A549 (cell line): Measurements from ENCODE around the gene KRT8. TPM values are rescaled to one million over a fixed set of nuclear protein-coding genes. Genes with fewer than 3 reads are reported as not detected.

Experiments used
- ATAC-seq, 2 experiments: fragments of 200-7000 bp in 1 of 2; fragments of >200 bp in 1 of 2; cut with Nextera tagmentation in 1 of 2; cut with Tn5 transposase in 1 of 2; 3 replicates each; pipeline versions ENCODE4 v1.8.0 to v1.9.1; 2018 to 2020; ENCODE audit warnings: mild to moderate bottlenecking in 1 of 2, moderate library complexity in 1 of 2
- CTCF ChIA-PET: fragments of 300-600 bp; sonication (Branson Sonifier 250); formaldehyde crosslinking; extraction: SDS; loops from one replicate; lab custom pipeline; 2021; ENCODE audit warnings: antibody characterized with exemption, inconsistent platforms; lab: Yijun Ruan, JAX
- POLR2A ChIA-PET: fragments of 350-600 bp; formaldehyde crosslinking; extraction: SDS; loops from one replicate; lab custom pipeline; 2021; ENCODE audit warnings: antibody characterized with exemption, inconsistent platforms; lab: Yijun Ruan, JAX
- DNase-seq, 2 experiments: peaks; one replicate each; pipeline versions ENCODE4 v3.0.0 to v3.0.0-alpha.2; 2011 to 2016; ENCODE audit warnings: low read depth in 1 of 2, low spot score in 1 of 2
- FAIRE-seq: peaks from 2 replicates; lab custom pipeline; 2011; peaks lifted over from hg19 to GRCh38; lab: Jason Lieb, UNC
- H3K27ac ChIP-seq, 2 experiments: fragments of >200 bp; sonication (Bioruptor Twin); formaldehyde crosslinking; 3 replicates each; pipeline ENCODE4 v1.5.1; 2016 to 2017
- H3K4me1 ChIP-seq: fragments of >200 bp; sonication (Bioruptor Twin); formaldehyde crosslinking; 3 replicates; pipeline ENCODE4 v1.6.1; 2016
- H3K4me2 ChIP-seq: fragments of >200 bp; sonication (Bioruptor Twin); formaldehyde crosslinking; 3 replicates; pipeline ENCODE4 v1.6.1; 2016
- H3K4me3 ChIP-seq: fragments of >200 bp; sonication (Bioruptor Twin); formaldehyde crosslinking; 3 replicates; pipeline ENCODE4 v1.5.1; 2016
- H3K9me3 ChIP-seq: fragments of >200 bp; sonication (Bioruptor Twin); formaldehyde crosslinking; 3 replicates; pipeline ENCODE4 v1.6.1; 2016
- ATOH8 ChIP-seq: fragments of 250-450 bp; sonication (Bioruptor Pico); IDR thresholded peaks from 2 replicates; pipeline ENCODE4 v1.5.0; 2020; ENCODE audit warnings: low read depth, mild to moderate bottlenecking, moderate library complexity
- BHLHE40 ChIP-seq: IDR thresholded peaks from 2 replicates; pipeline ENCODE4 v1.6.1; 2012; ENCODE audit warnings: low read depth, low read length, inconsistent platforms
- CBX2 ChIP-seq: fragments of 200-600 bp; sonication (generic); IDR thresholded peaks from 2 replicates; pipeline ENCODE4 v1.6.1; 2016; ENCODE audit warnings: low read depth, mild to moderate bottlenecking, borderline replicate concordance
- CBX8 ChIP-seq: fragments of 200-600 bp; sonication (generic); IDR thresholded peaks from 2 replicates; pipeline ENCODE4 v1.6.1; 2016
- CEBPB ChIP-seq, 2 experiments: fragments of >200 bp in 1 of 2; sonication (Bioruptor Twin) in 1 of 2; formaldehyde crosslinking in 1 of 2; IDR thresholded peaks; 2 replicates each; pipeline ENCODE4 v1.6.1; 2012 to 2016
- CHD4 ChIP-seq: fragments of 200-600 bp; sonication (generic); IDR thresholded peaks from 2 replicates; pipeline ENCODE4 v1.6.1; 2016; ENCODE audit warnings: antibody characterized with exemption, mild to moderate bottlenecking, borderline replicate concordance
- CTCF ChIP-seq: fragments of >200 bp; sonication (Bioruptor Twin); formaldehyde crosslinking; IDR thresholded peaks from 3 replicates; pipeline ENCODE4 v1.5.1; 2016
- E2F6 ChIP-seq: IDR thresholded peaks from 2 replicates; pipeline ENCODE4 v1.6.1; 2012; ENCODE audit warnings: low read depth, borderline replicate concordance
- EHF ChIP-seq: fragments of 250-450 bp; sonication (Bioruptor Pico); IDR thresholded peaks from 2 replicates; pipeline ENCODE4 v1.5.0; 2020; ENCODE audit warnings: mild to moderate bottlenecking
- ELK1 ChIP-seq: fragments of 150-350 bp; IDR thresholded peaks from 2 replicates; pipeline ENCODE4 v1.6.1; 2014; ENCODE audit warnings: low read depth, mild to moderate bottlenecking, low read length
- EP300 ChIP-seq, 2 experiments: fragments of >200 bp; sonication (Bioruptor Twin); formaldehyde crosslinking; IDR thresholded peaks; 2 replicates in 1 of 2; 3 replicates in 1 of 2; pipeline ENCODE4 v1.6.1; 2016 to 2017
- FOSB ChIP-seq: fragments of 250-450 bp; sonication (Bioruptor Pico); IDR thresholded peaks from 2 replicates; pipeline ENCODE4 v1.5.0; 2020; ENCODE audit warnings: mild to moderate bottlenecking, moderate library complexity
- FOXS1 ChIP-seq: fragments of 250-450 bp; sonication (Bioruptor Pico); IDR thresholded peaks from 2 replicates; pipeline ENCODE4 v1.5.0; 2020; ENCODE audit warnings: mild to moderate bottlenecking, moderate library complexity
- GATA3 ChIP-seq: IDR thresholded peaks from 2 replicates; pipeline ENCODE4 v1.6.1; 2012; ENCODE audit warnings: borderline replicate concordance
- HOXA7 ChIP-seq: fragments of 250-450 bp; sonication (Bioruptor Pico); IDR thresholded peaks from 2 replicates; pipeline ENCODE4 v1.5.0; 2020; ENCODE audit warnings: mild to moderate bottlenecking, moderate library complexity
- KDM1A ChIP-seq: fragments of 200-600 bp; sonication (generic); IDR thresholded peaks from 2 replicates; pipeline ENCODE4 v1.6.1; 2016; ENCODE audit warnings: low read depth, mild to moderate bottlenecking
- NPAS2 ChIP-seq: fragments of 250-450 bp; sonication (Bioruptor Pico); IDR thresholded peaks from 2 replicates; pipeline ENCODE4 v1.8.0; 2022; ENCODE audit warnings: mild to moderate bottlenecking, moderate library complexity, borderline replicate concordance
- NR3C1 ChIP-seq: fragments of >200 bp; sonication (Bioruptor Twin); formaldehyde crosslinking; IDR thresholded peaks from 3 replicates; pipeline ENCODE4 v1.6.1; 2017
- PHF8 ChIP-seq: fragments of 200-600 bp; sonication (generic); IDR thresholded peaks from 2 replicates; pipeline ENCODE4 v1.6.1; 2016; ENCODE audit warnings: low read depth, mild to moderate bottlenecking, antibody characterized with exemption, moderate library complexity, borderline replicate concordance
- POLR2AphosphoS2 ChIP-seq: conservative IDR thresholded peaks from 2 replicates; pipeline ENCODE4 v1.6.1; 2012; ENCODE audit warnings: low read length, improper control_type of control experiment, inconsistent platforms
- RAD21 ChIP-seq, 2 experiments: fragments of >200 bp in 1 of 2; sonication (Bioruptor Twin) in 1 of 2; formaldehyde crosslinking in 1 of 2; IDR thresholded peaks in 1 of 2; conservative IDR thresholded peaks in 1 of 2; 2 replicates in 1 of 2; 3 replicates in 1 of 2; pipeline ENCODE4 v1.6.1; 2012 to 2018; ENCODE audit warnings: inconsistent platforms in 1 of 2
- RARB ChIP-seq: fragments of 250-450 bp; sonication (Bioruptor Pico); IDR thresholded peaks from 2 replicates; pipeline ENCODE4 v1.8.0; 2021; ENCODE audit warnings: mild to moderate bottlenecking, moderate library complexity
- RNF2 ChIP-seq: fragments of 200-600 bp; sonication (generic); IDR thresholded peaks from 2 replicates; pipeline ENCODE4 v1.6.1; 2016; ENCODE audit warnings: low read depth, mild to moderate bottlenecking, antibody characterized with exemption, moderate library complexity, borderline replicate concordance
- SMC3 ChIP-seq: fragments of >200 bp; sonication (Bioruptor Twin); formaldehyde crosslinking; IDR thresholded peaks from 3 replicates; pipeline ENCODE4 v1.6.1; 2018; ENCODE audit warnings: inconsistent platforms
- TP53 ChIP-seq: fragments of 250-450 bp; sonication (Bioruptor Pico); IDR thresholded peaks from 2 replicates; pipeline ENCODE4 v1.5.0; 2021; ENCODE audit warnings: mild to moderate bottlenecking, moderate library complexity
- ZFP36 ChIP-seq: fragments of 450-650 bp; IDR thresholded peaks from 2 replicates; pipeline ENCODE4 v1.6.1; 2014; ENCODE audit warnings: borderline replicate concordance; ENCODE audit not compliant: partially characterized antibody
- WGBS: methylation state at CpG from one replicate; pipeline ENCODE4 v1.1.6; 2017; ENCODE audit errors: missing lambda C conversion rate; 5-methylcytosine and 5-hydroxymethylcytosine counted together
- polyA plus RNA-seq, 4 experiments: library from polyadenylated mRNA; depleted of rRNA in 3 of 4; stranded (reverse); fragments of >200 nt; fragmentation: RNase III in 1 of 4; extraction: RNeasy Plus Mini Kit Qiagen cat#74134 plus additional on column Dnase treatment in 1 of 4; gene quantifications; 2 replicates in 3 of 4; 3 replicates in 1 of 4; pipeline ENCODE4 v1.2.3, GENCODE V29; 2011 to 2017

The KRT8 gene
- polyA plus RNA-seq, 2 of the 4 experiments (the other 2 are of a cell fraction): 2,250 to 3,633 TPM

GRCh38 chr12:52892207-52892852, 12.5 kb downstream of the KRT8 start (continued):
- no peak for TF ChIP-seq CTCF
- TF ChIP-seq CBX2: no peak
- peak; percentile 25; the same call in 1 of the 2 replicates for TF ChIP-seq FOSB (CRISPR knock-in tag)
- TF ChIP-seq ELK1: no peak
- TF ChIP-seq NPAS2 (CRISPR knock-in tag): no peak
- no peak for TF ChIP-seq PHF8
- no peak for TF ChIP-seq CBX8
- TF ChIP-seq, all 56 proteins: peak for 6

GRCh38 chr12:52891044-52891443, 13.8 kb downstream of the KRT8 start:
- CTCF ChIA-PET: interaction anchor here (0.8 to 20.5 kb wide), 4 partner anchors 10 to 89 kb away, joined by 3 to 440 read pairs (median 168); no protein-coding TSS in a partner anchor

GRCh38 chr12:52890417-52890816, 14.5 kb downstream of the KRT8 start:
- ChIA-PET CTCF (interaction anchor here (1.0 to 18.8 kb wide), 5 partner anchors 10 to 85 kb away, joined by 3 to 1736 read pairs (median 5); partner anchors contain the start of gene KRT8), POLR2A (interaction anchor here (1.4 to 2.1 kb wide), 2 partner anchors 10 to 81 kb away, joined by 3 to 6 read pairs; no protein-coding TSS in a partner anchor)
- FAIRE-seq (no peak), ATAC-seq (peak in 1 of 2 experiments; percentile 5; a peak in 2 of 6 replicates), DNase-seq (peak in 1 of 2 experiments; percentile 45)
- Histone ChIP-seq H3K4me3 (no peak overlapping the region), H3K9me3 (no peaks in the 10 kb centered on the region), H3K27ac (peak overlapping the region in 1 of 2 experiments; percentile 83; a peak in 3 of 6 replicates), H3K4me1 (peaks cover 26% of the 10 kb centered on the region), H3K4me2 (no peak overlapping the region)
- WGBS: 97% methylated on average over 3 of the region's 3 CpGs
- TF ChIP-seq GATA3: no peak
- TF ChIP-seq KDM1A: no peak
- no peak for TF ChIP-seq RAD21 (conservative IDR thresholded peaks at IDR 0.05 in 1 of 2, IDR thresholded peaks at IDR 0.05 in 1 of 2)
- peak; percentile 67 for TF ChIP-seq FOSB (CRISPR knock-in tag)
- TF ChIP-seq BHLHE40: no peak
- no peak for TF ChIP-seq E2F6
- peak; percentile 46; the same call in 1 of the 2 replicates for TF ChIP-seq TP53 (CRISPR knock-in tag)
- no peak for TF ChIP-seq CEBPB (IDR thresholded peaks at IDR 0.05)
- TF ChIP-seq NPAS2 (CRISPR knock-in tag): no peak
- no peak for TF ChIP-seq CBX2
- TF ChIP-seq SMC3: no peak
- TF ChIP-seq ELK1: no peak
- TF ChIP-seq EP300 (IDR thresholded peaks at IDR 0.05): no peak
- no peak for TF ChIP-seq CHD4
- no peak for TF ChIP-seq RNF2
- TF ChIP-seq POLR2AphosphoS2: 0 out of 2 replicates have a peak, but pooled peaks have one; percentile 5

More at GRCh38 chr12:52891044-52891443, 13.8 kb downstream of the KRT8 start:
- DNase-seq (peak in 1 of 2 experiments; percentile 31), FAIRE-seq (no peak), ATAC-seq (no peak)
- WGBS: 53% methylated on average over 2 of the region's 2 CpGs
- TF ChIP-seq NR3C1 (no peak), RARB (0 out of 2 replicates have a peak, but pooled peaks have one; percentile 35), ATOH8 (CRISPR knock-in tag) (no peak), FOXS1 (CRISPR knock-in tag) (no peak), CEBPB (IDR thresholded peaks at IDR 0.05) (no peak), HOXA7 (CRISPR knock-in tag) (peak; percentile 77), EHF (peak; percentile 55; the same call in 1 of the 2 replicates), POLR2AphosphoS2 (peak; percentile 98), ZFP36 (no peak), FOSB (CRISPR knock-in tag) (peak; percentile 85)
- Histone ChIP-seq H3K4me3 (no peak overlapping the region), H3K9me3 (no peaks in the 10 kb centered on the region), H3K4me2 (no peak overlapping the region), H3K27ac (0 out of 6 replicates have a peak overlapping the region, but pooled peaks of 1 of the 2 experiments have one; percentile 17), H3K4me1 (peaks cover 33% of the 10 kb centered on the region)
- POLR2A ChIA-PET: no interaction called here
